HCT116 (cell line): Measurements from ENCODE around the gene RAP1B. TPM values are rescaled to one million over a fixed set of nuclear protein-coding genes. Genes with fewer than 3 reads are reported as not detected.

Experiments
- ATAC-seq: fragments of 200-7000 bp; cut with Tn5 transposase; 2 replicates; pipeline ENCODE4 v1.9.1; 2020; ENCODE audit warnings: mild to moderate bottlenecking, moderate library complexity
- BruUV-seq: library from RNA; stranded (reverse); fragments of 400-500 nt; replicated peaks from 2 replicates; lab custom pipeline; 2021; lab: Mats Ljungman, UMichigan
- CTCF ChIA-PET: fragments of 300-600 bp; sonication (Branson Sonifier 250); formaldehyde crosslinking; loops from one replicate; lab custom pipeline; 2021; ENCODE audit warnings: antibody characterized with exemption; lab: Charles Lee
- POLR2A ChIA-PET: fragments of 300-600, 350-600 bp; sonication (Branson Sonifier 250); formaldehyde crosslinking; loops from one replicate; lab custom pipeline; 2021; ENCODE audit warnings: antibody characterized with exemption; lab: Charles Lee
- RAD21 ChIA-PET, 2 experiments: fragments of 300-600 bp; sonication (Branson Sonifier 250); formaldehyde crosslinking; loops; one replicate each; lab custom pipeline; 2023; ENCODE audit warnings: low total read pairs in 2 of 2; ENCODE audit not compliant: uncharacterized antibody in 2 of 2, unreplicated experiment in 2 of 2, low non-redundant PET in 1 of 2; lab: Charles Lee
- DNase-seq: peaks from one replicate; pipeline ENCODE4 v3.0.0-alpha.2; 2010; ENCODE audit warnings: low read depth, low spot score
- H2AFZ ChIP-seq: fragments of 200-600 bp; shearing (Covaris generic), sonication (generic); 2 replicates; pipeline ENCODE4 v1.6.1; 2017; ENCODE audit warnings: low read depth, mixed run types, mixed read lengths, antibody characterized with exemption, low read length; ENCODE audit not compliant: poor library complexity, severe bottlenecking
- H3K27ac ChIP-seq: 2 replicates; pipeline ENCODE4 v1.5.1; 2012; ENCODE audit warnings: low read depth, low read length
- H3K27me3 ChIP-seq: fragments of 200-600 bp; sonication (generic); 2 replicates; pipeline ENCODE4 v1.6.1; 2016; ENCODE audit warnings: mixed run types, low read length, mixed read lengths; ENCODE audit not compliant: insufficient read depth
- H3K36me3 ChIP-seq, 2 experiments: fragments of 200-500 bp in 1 of 2; fragments of 200-600 bp in 1 of 2; sonication (Bioruptor generic) in 1 of 2; sonication (generic) in 1 of 2; 2 replicates each; pipeline versions ENCODE4 v1.5.1 to v1.6.1; 2014 to 2016; ENCODE audit warnings: low read length in 2 of 2, inconsistent platforms in 1 of 2, mixed read lengths in 1 of 2, mixed run types in 1 of 2; ENCODE audit not compliant: insufficient read depth in 2 of 2, control insufficient read depth in 1 of 2
- H3K4me1 ChIP-seq, 2 experiments: fragments of 200-600 bp in 1 of 2; sonication (generic) in 1 of 2; 2 replicates each; pipeline versions ENCODE4 v1.5.1 to v1.6.1; 2012 to 2017; ENCODE audit warnings: low read length in 2 of 2, inconsistent platforms in 1 of 2, mild to moderate bottlenecking in 1 of 2, mixed read lengths in 1 of 2, mixed run types in 1 of 2, moderate library complexity in 1 of 2; ENCODE audit not compliant: insufficient read depth in 2 of 2, control insufficient read depth in 1 of 2
- H3K4me2 ChIP-seq: fragments of 200-600 bp; sonication (generic); 2 replicates; pipeline ENCODE4 v1.6.1; 2017; ENCODE audit warnings: mixed run types, low read length, mixed read lengths
- H3K4me3 ChIP-seq, 2 experiments: fragments of 200-600 bp in 1 of 2; sonication (generic) in 1 of 2; replicated peaks in 1 of 2; 2 replicates each; pipeline ENCODE4 v1.5.1; 2011 to 2016; ENCODE audit warnings: low read length in 2 of 2, control low read depth in 1 of 2, low read depth in 1 of 2, mild to moderate bottlenecking in 1 of 2, mixed read lengths in 1 of 2, mixed run types in 1 of 2
- H3K79me2 ChIP-seq: fragments of 200-600 bp; sonication (generic); 2 replicates; pipeline ENCODE4 v1.6.1; 2017; ENCODE audit warnings: mild to moderate bottlenecking, mixed run types, low read length, moderate library complexity, mixed read lengths; ENCODE audit not compliant: insufficient read depth
- H3K9ac ChIP-seq: fragments of 200-600 bp; sonication (generic); 2 replicates; pipeline ENCODE4 v1.6.1; 2016; ENCODE audit warnings: low read length, mixed read lengths
- H3K9me2 ChIP-seq: fragments of 200-600 bp; sonication (generic), shearing (Covaris generic); 2 replicates; pipeline ENCODE4 v1.6.1; 2017; ENCODE audit warnings: mixed run types, mild to moderate bottlenecking, moderate library complexity; ENCODE audit not compliant: insufficient read depth
- H3K9me3 ChIP-seq, 2 experiments: fragments of 200-500 bp in 1 of 2; fragments of 200-600 bp in 1 of 2; sonication (Bioruptor generic) in 1 of 2; sonication (generic) in 1 of 2; 2 replicates each; pipeline ENCODE4 v1.6.1; 2014 to 2017; ENCODE audit warnings: low read length in 2 of 2, mixed read lengths in 2 of 2, inconsistent platforms in 1 of 2, low read depth in 1 of 2, mild to moderate bottlenecking in 1 of 2, mixed run types in 1 of 2, moderate library complexity in 1 of 2; ENCODE audit not compliant: control insufficient read depth in 1 of 2, insufficient read depth in 1 of 2
- H4K20me1 ChIP-seq: fragments of 200-600 bp; sonication (generic), shearing (Covaris generic); 2 replicates; pipeline ENCODE4 v1.6.1; 2017; ENCODE audit warnings: mixed run types, mild to moderate bottlenecking, moderate library complexity; ENCODE audit not compliant: insufficient read depth
- EGR1 ChIP-seq: IDR thresholded peaks from 2 replicates; pipeline ENCODE4 v1.6.1; 2012; ENCODE audit warnings: low read depth
- ELF1 ChIP-seq: IDR thresholded peaks from 2 replicates; pipeline ENCODE4 v1.6.1; 2012; ENCODE audit warnings: low read depth, borderline replicate concordance
- EZH2 ChIP-seq: fragments of 200-600 bp; sonication (generic); IDR thresholded peaks from 2 replicates; pipeline ENCODE4 v1.6.1; 2017; ENCODE audit warnings: antibody characterized with exemption, mixed run types
- FOSL1 ChIP-seq: IDR thresholded peaks from 2 replicates; pipeline ENCODE4 v1.6.1; 2012; ENCODE audit warnings: low read depth
- POLR2AphosphoS5 ChIP-seq: IDR thresholded peaks from 2 replicates; pipeline ENCODE4 v1.6.1; 2011; ENCODE audit warnings: mild to moderate bottlenecking, low read depth, low read length, moderate library complexity
- RAD21 ChIP-seq: IDR thresholded peaks from 2 replicates; pipeline ENCODE4 v1.6.1; 2012; ENCODE audit warnings: low read depth, mild to moderate bottlenecking
- SRF ChIP-seq: IDR thresholded peaks from 2 replicates; pipeline ENCODE4 v1.6.1; 2012; ENCODE audit warnings: low read depth
- ZFX ChIP-seq: fragments of 450-650 bp; IDR thresholded peaks from 2 replicates; pipeline ENCODE4 v1.6.1; 2017
- intact Hi-C: fragments of 100-400 bp; cut with micrococcal nuclease; formaldehyde crosslinking; loops from 2 replicates; pipeline ENCODE4 v1.10.0; 2022
- total RNA-seq: library from RNA; stranded (reverse); gene quantifications from one replicate; pipeline ENCODE4 v1.2.1, GENCODE V29; 2021; ENCODE audit not compliant: unreplicated experiment
- TF ChIP-seq, protein P1 (sequence below): IDR thresholded peaks from 2 replicates; pipeline ENCODE4 v1.6.1; 2011; ENCODE audit warnings: mild to moderate bottlenecking, low read length, moderate library complexity; ENCODE audit not compliant: insufficient replicate concordance; ENCODE audit errors: extremely low read depth

The RAP1B gene
- total RNA-seq, 1 experiment from 2014 or later: 79.2 TPM

- POLR2A ChIA-PET: no interaction called here
- no TSS peak for BruUV-seq
- no peak for DNase-seq
- H3K27ac ChIP-seq: no peak overlapping the region
- intact Hi-C loops: loop anchor here (10.0 kb wide), 1 partner anchor 310 kb away; no protein-coding TSS in a partner anchor
- TF ChIP-seq EZH2: no peak
- TF ChIP-seq ELF1: no peak
- TF ChIP-seq SRF: no peak
- peak; percentile 44; the same call in 1 of the 2 replicates for TF ChIP-seq RAD21
- no peak for TF ChIP-seq FOSL1
- TF ChIP-seq, all 23 proteins: peak for 1
- Histone ChIP-seq H4K20me1 (no peaks in the 10 kb centered on the region), H3K4me3 (no peak overlapping the region), H3K79me2 (no peaks in the 10 kb centered on the region), H3K9ac (no peak overlapping the region), H3K9me2 (no peaks in the 10 kb centered on the region), H3K4me1 (no peaks in the 10 kb centered on the region), H3K4me2 (no peak overlapping the region), H3K27me3 (no peaks in the 10 kb centered on the region), H2AFZ (no peak overlapping the region), H3K36me3 (0 out of 4 replicates have a peak, but pooled peaks cover 0 to 5% of the 10 kb centered on the region in 2 experiments), H3K9me3 (no peaks in the 10 kb centered on the region)
- CTCF ChIA-PET: interaction anchor here (0.7 kb wide), 1 partner anchor 13 kb away, joined by 3 read pairs; no protein-coding TSS in a partner anchor
- peak; percentile 22; the same call in 1 of the 2 replicates for ATAC-seq
- RAD21 ChIA-PET: no interaction called here
These were observed 54.4 kb downstream of the RAP1B start for GRCh38 chr12:68665016-68665569.

- intact Hi-C loops: loop anchor here (10.0 kb wide), 1 partner anchor 312 kb away; no protein-coding TSS in a partner anchor
- Histone ChIP-seq H2AFZ (no peak overlapping the region), H3K9ac (no peak overlapping the region), H3K9me2 (no peaks in the 10 kb centered on the region), H3K9me3 (no peaks in the 10 kb centered on the region), H3K4me2 (no peak overlapping the region), H3K4me3 (no peak overlapping the region), H3K27ac (no peak overlapping the region), H3K27me3 (no peaks in the 10 kb centered on the region), H3K4me1 (no peaks in the 10 kb centered on the region), H3K79me2 (no peaks in the 10 kb centered on the region), H4K20me1 (no peaks in the 10 kb centered on the region), H3K36me3 (no peaks in the 10 kb centered on the region)
- POLR2A ChIA-PET: no interaction called here
- TF ChIP-seq POLR2AphosphoS5: no peak
- no peak for TF ChIP-seq EGR1
- no peak for TF ChIP-seq EZH2
- no peak for TF ChIP-seq SRF
- TF ChIP-seq, protein P1, sequence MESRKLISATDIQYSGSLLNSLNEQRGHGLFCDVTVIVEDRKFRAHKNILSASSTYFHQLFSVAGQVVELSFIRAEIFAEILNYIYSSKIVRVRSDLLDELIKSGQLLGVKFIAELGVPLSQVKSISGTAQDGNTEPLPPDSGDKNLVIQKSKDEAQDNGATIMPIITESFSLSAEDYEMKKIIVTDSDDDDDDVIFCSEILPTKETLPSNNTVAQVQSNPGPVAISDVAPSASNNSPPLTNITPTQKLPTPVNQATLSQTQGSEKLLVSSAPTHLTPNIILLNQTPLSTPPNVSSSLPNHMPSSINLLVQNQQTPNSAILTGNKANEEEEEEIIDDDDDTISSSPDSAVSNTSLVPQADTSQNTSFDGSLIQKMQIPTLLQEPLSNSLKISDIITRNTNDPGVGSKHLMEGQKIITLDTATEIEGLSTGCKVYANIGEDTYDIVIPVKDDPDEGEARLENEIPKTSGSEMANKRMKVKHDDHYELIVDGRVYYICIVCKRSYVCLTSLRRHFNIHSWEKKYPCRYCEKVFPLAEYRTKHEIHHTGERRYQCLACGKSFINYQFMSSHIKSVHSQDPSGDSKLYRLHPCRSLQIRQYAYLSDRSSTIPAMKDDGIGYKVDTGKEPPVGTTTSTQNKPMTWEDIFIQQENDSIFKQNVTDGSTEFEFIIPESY: no peak
- no peak for TF ChIP-seq ZFX
- RAD21 ChIA-PET: no interaction called here
- CTCF ChIA-PET: no interaction called here
- no peak for DNase-seq
- ATAC-seq: no peak
- no TSS peak for BruUV-seq
These were observed 56.6 kb downstream of the RAP1B start for GRCh38 chr12:68667291-68667690.
